Measurements from ENCODE around the gene AK8. TPM values are rescaled to one million over a fixed set of nuclear protein-coding genes. Genes with fewer than 3 reads are reported as not detected.

The AK8 gene
- total and polyA plus RNA-seq, 2 experiments from 2014 or later = 0.40 to 4.5 TPM

GRCh38 chr9:132813115-132813771, 64.8 kb downstream of the AK8 start:
- Histone ChIP-seq H3K9me2 (replicated peaks; ENCODE audit: insufficient read depth) (no peaks in the 10 kb centered on the region), H3K4me3 (no peak overlapping the region), H3K27me3 (no peaks in the 10 kb centered on the region), H3K4me2 (no peak overlapping the region), H4K20me1 (ENCODE audit: insufficient read depth, poor library complexity, severe bottlenecking) (no peaks in the 10 kb centered on the region), H3K27ac (no peak overlapping the region), H3K36me3 (replicated peaks; ENCODE audit: insufficient read depth, low read depth) (no peaks in the 10 kb centered on the region), H2AFZ (no peak overlapping the region), H3K79me2 (no peaks in the 10 kb centered on the region), H3K9me3 (ENCODE audit: low read depth) (no peaks in the 10 kb centered on the region), H3K4me1 (ENCODE audit: insufficient read depth) (no peaks in the 10 kb centered on the region)
- no peak for TF ChIP-seq CTCF (IDR thresholded peaks at IDR 0.05; ENCODE audit: poor library complexity)
- TF ChIP-seq EZH2phosphoT487 (IDR thresholded peaks at IDR 0.05; ENCODE audit: low read depth, severe bottlenecking, unreplicated experiment) = no peak
- no peak for TF ChIP-seq EZH2 (IDR thresholded peaks at IDR 0.05; ENCODE audit: borderline replicate concordance)
- WGBS (ENCODE audit: low lambda C conversion rate, missing lambda C conversion rate) = 91% methylated on average over 12 of the region's 13 CpGs
- DNase-seq (ENCODE audit: low spot score) = no peak

GRCh38 chr9:132811985-132812384, 66.1 kb downstream of the AK8 start:
- H3K9me3 ChIP-seq (ENCODE audit: low read depth) = no peaks in the 10 kb centered on the region
- H3K4me2 ChIP-seq = no peak overlapping the region
- H3K4me3 ChIP-seq = no peak overlapping the region
- no peaks in the 10 kb centered on the region for H3K27me3 ChIP-seq
- 79% methylated on average over 6 of the region's 6 CpGs for WGBS (ENCODE audit: low lambda C conversion rate, missing lambda C conversion rate)
- no peaks in the 10 kb centered on the region for H3K36me3 ChIP-seq (replicated peaks; ENCODE audit: insufficient read depth, low read depth)
- H3K79me2 ChIP-seq = no peaks in the 10 kb centered on the region
- no peaks in the 10 kb centered on the region for H3K9me2 ChIP-seq (replicated peaks; ENCODE audit: insufficient read depth)
- H3K4me1 ChIP-seq (ENCODE audit: insufficient read depth) = no peaks in the 10 kb centered on the region
- no peak overlapping the region for H3K27ac ChIP-seq
- no peak for DNase-seq (ENCODE audit: low spot score)
- TF ChIP-seq EZH2 (IDR thresholded peaks at IDR 0.05; ENCODE audit: borderline replicate concordance) (no peak), CTCF (IDR thresholded peaks at IDR 0.05; ENCODE audit: poor library complexity) (no peak), EZH2phosphoT487 (IDR thresholded peaks at IDR 0.05; ENCODE audit: low read depth, severe bottlenecking, unreplicated experiment) (no peak)
- no peaks in the 10 kb centered on the region for H4K20me1 ChIP-seq (ENCODE audit: insufficient read depth, poor library complexity, severe bottlenecking)
- no peak overlapping the region for H2AFZ ChIP-seq

GRCh38 chr9:132810314-132810713, 67.8 kb downstream of the AK8 start:
- WGBS (ENCODE audit: low lambda C conversion rate, missing lambda C conversion rate) = 89% methylated on average over 11 of the region's 11 CpGs
- Histone ChIP-seq H3K9me2 (replicated peaks; ENCODE audit: insufficient read depth) (no peaks in the 10 kb centered on the region), H3K9me3 (ENCODE audit: low read depth) (no peaks in the 10 kb centered on the region), H3K36me3 (replicated peaks; ENCODE audit: insufficient read depth, low read depth) (no peaks in the 10 kb centered on the region), H3K4me3 (no peak overlapping the region), H3K27me3 (no peaks in the 10 kb centered on the region), H3K4me2 (no peak overlapping the region), H3K4me1 (ENCODE audit: insufficient read depth) (no peaks in the 10 kb centered on the region), H3K79me2 (no peaks in the 10 kb centered on the region), H2AFZ (no peak overlapping the region), H3K27ac (no peak overlapping the region), H4K20me1 (ENCODE audit: insufficient read depth, poor library complexity, severe bottlenecking) (no peaks in the 10 kb centered on the region)
- TF ChIP-seq EZH2 (IDR thresholded peaks at IDR 0.05; ENCODE audit: borderline replicate concordance) = no peak
- no peak for DNase-seq (ENCODE audit: low spot score)

- H3K36me3 ChIP-seq (replicated peaks; ENCODE audit: insufficient read depth, low read depth) = no peaks in the 10 kb centered on the region
- no peaks in the 10 kb centered on the region for H3K9me2 ChIP-seq (replicated peaks; ENCODE audit: insufficient read depth)
- H2AFZ ChIP-seq = no peak overlapping the region
- 90% methylated on average over 11 of the region's 11 CpGs for WGBS (ENCODE audit: low lambda C conversion rate, missing lambda C conversion rate)
- H3K9me3 ChIP-seq (ENCODE audit: low read depth) = no peaks in the 10 kb centered on the region
- H3K79me2 ChIP-seq = no peaks in the 10 kb centered on the region
- H3K27ac ChIP-seq = no peak overlapping the region
- no peak overlapping the region for H3K4me3 ChIP-seq
- TF ChIP-seq CTCF (IDR thresholded peaks at IDR 0.05; ENCODE audit: poor library complexity) = no peak
- TF ChIP-seq EZH2 (IDR thresholded peaks at IDR 0.05; ENCODE audit: borderline replicate concordance) = no peak
- TF ChIP-seq EZH2phosphoT487 (IDR thresholded peaks at IDR 0.05; ENCODE audit: low read depth, severe bottlenecking, unreplicated experiment) = no peak
- no peak for DNase-seq (ENCODE audit: low spot score)
- no peaks in the 10 kb centered on the region for H3K4me1 ChIP-seq (ENCODE audit: insufficient read depth)
- no peak overlapping the region for H3K4me2 ChIP-seq
- no peaks in the 10 kb centered on the region for H3K27me3 ChIP-seq
- no peaks in the 10 kb centered on the region for H4K20me1 ChIP-seq (ENCODE audit: insufficient read depth, poor library complexity, severe bottlenecking)
These were observed 68.3 kb downstream of the AK8 start for GRCh38 chr9:132809677-132810271.
